ENCODE data around the gene PLA2G2D.

Gene PLA2G2D

DNA sequence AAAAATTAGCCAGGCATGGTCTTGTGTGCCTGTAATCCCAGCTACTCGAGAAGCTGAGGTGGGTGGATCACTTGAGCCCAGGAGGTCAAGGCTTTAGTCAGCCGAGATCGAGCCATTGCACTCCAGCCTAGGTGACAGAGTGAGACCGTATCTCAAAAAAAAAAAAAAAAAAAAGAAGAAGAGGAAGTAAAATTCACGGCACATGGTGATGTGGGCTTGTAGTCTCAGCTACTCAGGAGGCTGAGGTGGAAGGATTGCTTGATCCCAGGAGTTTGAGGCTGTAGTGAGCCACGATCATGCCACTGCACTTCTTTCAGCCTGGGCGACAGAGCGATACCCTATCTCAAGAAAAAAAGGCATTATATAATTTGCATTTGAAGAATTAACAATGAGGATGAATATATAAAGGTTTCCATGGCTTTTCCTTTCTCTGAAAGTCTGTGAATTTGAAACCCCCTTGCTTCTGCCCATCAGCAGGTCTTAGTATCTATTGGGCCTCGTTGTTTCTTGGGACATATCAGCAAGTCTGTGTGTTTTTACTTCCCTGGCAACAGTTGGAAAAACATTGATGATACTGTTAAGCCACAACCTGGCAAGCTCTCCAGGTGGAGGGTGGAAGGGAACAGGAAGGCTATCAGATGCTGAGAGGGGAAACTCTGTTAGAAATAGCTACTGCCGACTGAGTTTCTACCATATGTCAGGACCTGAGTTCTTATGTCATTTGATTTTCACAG, 4.6 kb upstream of the PLA2G2D start (continued):
- TF ChIP-seq, protein P1, sequence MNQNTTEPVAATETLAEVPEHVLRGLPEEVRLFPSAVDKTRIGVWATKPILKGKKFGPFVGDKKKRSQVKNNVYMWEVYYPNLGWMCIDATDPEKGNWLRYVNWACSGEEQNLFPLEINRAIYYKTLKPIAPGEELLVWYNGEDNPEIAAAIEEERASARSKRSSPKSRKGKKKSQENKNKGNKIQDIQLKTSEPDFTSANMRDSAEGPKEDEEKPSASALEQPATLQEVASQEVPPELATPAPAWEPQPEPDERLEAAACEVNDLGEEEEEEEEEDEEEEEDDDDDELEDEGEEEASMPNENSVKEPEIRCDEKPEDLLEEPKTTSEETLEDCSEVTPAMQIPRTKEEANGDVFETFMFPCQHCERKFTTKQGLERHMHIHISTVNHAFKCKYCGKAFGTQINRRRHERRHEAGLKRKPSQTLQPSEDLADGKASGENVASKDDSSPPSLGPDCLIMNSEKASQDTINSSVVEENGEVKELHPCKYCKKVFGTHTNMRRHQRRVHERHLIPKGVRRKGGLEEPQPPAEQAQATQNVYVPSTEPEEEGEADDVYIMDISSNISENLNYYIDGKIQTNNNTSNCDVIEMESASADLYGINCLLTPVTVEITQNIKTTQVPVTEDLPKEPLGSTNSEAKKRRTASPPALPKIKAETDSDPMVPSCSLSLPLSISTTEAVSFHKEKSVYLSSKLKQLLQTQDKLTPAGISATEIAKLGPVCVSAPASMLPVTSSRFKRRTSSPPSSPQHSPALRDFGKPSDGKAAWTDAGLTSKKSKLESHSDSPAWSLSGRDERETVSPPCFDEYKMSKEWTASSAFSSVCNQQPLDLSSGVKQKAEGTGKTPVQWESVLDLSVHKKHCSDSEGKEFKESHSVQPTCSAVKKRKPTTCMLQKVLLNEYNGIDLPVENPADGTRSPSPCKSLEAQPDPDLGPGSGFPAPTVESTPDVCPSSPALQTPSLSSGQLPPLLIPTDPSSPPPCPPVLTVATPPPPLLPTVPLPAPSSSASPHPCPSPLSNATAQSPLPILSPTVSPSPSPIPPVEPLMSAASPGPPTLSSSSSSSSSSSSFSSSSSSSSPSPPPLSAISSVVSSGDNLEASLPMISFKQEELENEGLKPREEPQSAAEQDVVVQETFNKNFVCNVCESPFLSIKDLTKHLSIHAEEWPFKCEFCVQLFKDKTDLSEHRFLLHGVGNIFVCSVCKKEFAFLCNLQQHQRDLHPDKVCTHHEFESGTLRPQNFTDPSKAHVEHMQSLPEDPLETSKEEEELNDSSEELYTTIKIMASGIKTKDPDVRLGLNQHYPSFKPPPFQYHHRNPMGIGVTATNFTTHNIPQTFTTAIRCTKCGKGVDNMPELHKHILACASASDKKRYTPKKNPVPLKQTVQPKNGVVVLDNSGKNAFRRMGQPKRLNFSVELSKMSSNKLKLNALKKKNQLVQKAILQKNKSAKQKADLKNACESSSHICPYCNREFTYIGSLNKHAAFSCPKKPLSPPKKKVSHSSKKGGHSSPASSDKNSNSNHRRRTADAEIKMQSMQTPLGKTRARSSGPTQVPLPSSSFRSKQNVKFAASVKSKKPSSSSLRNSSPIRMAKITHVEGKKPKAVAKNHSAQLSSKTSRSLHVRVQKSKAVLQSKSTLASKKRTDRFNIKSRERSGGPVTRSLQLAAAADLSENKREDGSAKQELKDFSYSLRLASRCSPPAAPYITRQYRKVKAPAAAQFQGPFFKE (tag by site-specific recombination; IDR thresholded peaks at IDR 0.05; ENCODE audit: borderline replicate concordance) = no peak
- no peak for TF ChIP-seq ZNF24 (tag by site-specific recombination; IDR thresholded peaks at IDR 0.05)
- no peak for TF ChIP-seq ZNF791 (tag by site-specific recombination; IDR thresholded peaks at IDR 0.05)
- TF ChIP-seq TCF7L2 (IDR thresholded peaks at IDR 0.05; ENCODE audit: borderline replicate concordance, low read depth, low read length) = no peak
- TF ChIP-seq ZNF155 (tag by site-specific recombination; IDR thresholded peaks at IDR 0.05) = no peak
- no peak for TF ChIP-seq ZSCAN16 (tag by site-specific recombination; IDR thresholded peaks at IDR 0.05)
- no peak for TF ChIP-seq ZNF629 (tag by site-specific recombination; IDR thresholded peaks at IDR 0.05)
- no peak for TF ChIP-seq ZNF623 (tag by site-specific recombination; IDR thresholded peaks at IDR 0.05)
- TF ChIP-seq, protein P2, sequence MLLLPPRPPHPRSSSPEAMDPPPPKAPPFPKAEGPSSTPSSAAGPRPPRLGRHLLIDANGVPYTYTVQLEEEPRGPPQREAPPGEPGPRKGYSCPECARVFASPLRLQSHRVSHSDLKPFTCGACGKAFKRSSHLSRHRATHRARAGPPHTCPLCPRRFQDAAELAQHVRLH (tag by site-specific recombination; IDR thresholded peaks at IDR 0.05) = no peak
- TF ChIP-seq ZNF311 (tag by site-specific recombination; IDR thresholded peaks at IDR 0.05; ENCODE audit: borderline replicate concordance) = no peak

DNA sequence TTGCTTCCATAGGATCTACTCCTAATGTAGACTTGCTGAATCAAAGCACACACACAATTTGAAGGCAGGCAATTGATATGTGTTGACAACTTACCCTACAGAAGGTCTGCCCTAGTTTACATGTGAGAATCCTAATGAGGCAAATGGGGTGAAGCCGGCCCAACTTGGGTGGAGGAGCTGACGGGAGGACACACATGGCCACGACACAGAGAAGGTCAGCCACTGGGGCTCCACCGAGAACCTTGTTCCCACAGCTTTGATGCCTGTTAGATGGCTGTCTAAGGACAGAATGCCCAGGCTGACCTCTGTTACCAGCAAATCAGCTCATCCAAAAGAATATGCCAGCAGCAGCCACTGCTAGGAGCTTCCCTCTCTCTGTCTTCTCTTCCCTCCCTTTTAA, 1.5 kb upstream of the PLA2G2D start:
- H3K4me1 ChIP-seq (ENCODE audit: control insufficient read depth, insufficient read depth, low read length) = no peaks in the 10 kb centered on the region
- ChIA-PET CTCF (interaction anchor here (0.7 kb wide), 1 partner anchor 54 kb away, joined by 3 read pairs; no protein-coding TSS in a partner anchor), POLR2A (interaction anchor here (0.6 kb wide), 1 partner anchor 12 kb away, joined by 3 read pairs; no protein-coding TSS in a partner anchor)
- H3K4me3 ChIP-seq (ENCODE audit: low read depth, low read length) = no peak overlapping the region
- no peak overlapping the region for H3K27ac ChIP-seq (ENCODE audit: extremely low read depth, low read depth, low read length)
- TF ChIP-seq, protein P3, sequence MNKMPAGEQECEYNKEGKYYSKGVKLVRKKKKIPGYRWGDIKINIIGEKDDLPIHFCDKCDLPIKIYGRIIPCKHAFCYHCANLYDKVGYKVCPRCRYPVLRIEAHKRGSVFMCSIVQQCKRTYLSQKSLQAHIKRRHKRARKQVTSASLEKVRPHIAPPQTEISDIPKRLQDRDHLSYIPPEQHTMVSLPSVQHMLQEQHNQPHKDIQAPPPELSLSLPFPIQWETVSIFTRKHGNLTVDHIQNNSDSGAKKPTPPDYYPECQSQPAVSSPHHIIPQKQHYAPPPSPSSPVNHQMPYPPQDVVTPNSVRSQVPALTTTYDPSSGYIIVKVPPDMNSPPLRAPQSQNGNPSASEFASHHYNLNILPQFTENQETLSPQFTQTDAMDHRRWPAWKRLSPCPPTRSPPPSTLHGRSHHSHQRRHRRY (tag by site-specific recombination; IDR thresholded peaks at IDR 0.05) = no peak
- no peak for TF ChIP-seq OSR2 (tag by site-specific recombination; IDR thresholded peaks at IDR 0.05)
- TF ChIP-seq, protein P4, sequence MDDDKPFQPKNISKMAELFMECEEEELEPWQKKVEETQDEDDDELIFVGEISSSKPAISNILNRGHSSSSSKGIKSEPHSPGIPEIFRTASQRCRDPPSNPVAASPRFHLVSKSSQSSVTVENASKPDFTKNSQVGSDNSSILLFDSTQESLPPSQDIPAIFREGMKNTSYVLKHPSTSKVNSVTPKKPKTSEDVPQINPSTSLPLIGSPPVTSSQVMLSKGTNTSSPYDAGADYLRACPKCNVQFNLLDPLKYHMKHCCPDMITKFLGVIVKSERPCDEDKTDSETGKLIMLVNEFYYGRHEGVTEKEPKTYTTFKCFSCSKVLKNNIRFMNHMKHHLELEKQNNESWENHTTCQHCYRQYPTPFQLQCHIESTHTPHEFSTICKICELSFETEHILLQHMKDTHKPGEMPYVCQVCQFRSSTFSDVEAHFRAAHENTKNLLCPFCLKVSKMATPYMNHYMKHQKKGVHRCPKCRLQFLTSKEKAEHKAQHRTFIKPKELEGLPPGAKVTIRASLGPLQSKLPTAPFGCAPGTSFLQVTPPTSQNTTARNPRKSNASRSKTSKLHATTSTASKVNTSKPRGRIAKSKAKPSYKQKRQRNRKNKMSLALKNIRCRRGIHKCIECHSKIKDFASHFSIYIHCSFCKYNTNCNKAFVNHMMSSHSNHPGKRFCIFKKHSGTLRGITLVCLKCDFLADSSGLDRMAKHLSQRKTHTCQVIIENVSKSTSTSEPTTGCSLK (tag by site-specific recombination; IDR thresholded peaks at IDR 0.05) = no peak
- TF ChIP-seq, protein P5, sequence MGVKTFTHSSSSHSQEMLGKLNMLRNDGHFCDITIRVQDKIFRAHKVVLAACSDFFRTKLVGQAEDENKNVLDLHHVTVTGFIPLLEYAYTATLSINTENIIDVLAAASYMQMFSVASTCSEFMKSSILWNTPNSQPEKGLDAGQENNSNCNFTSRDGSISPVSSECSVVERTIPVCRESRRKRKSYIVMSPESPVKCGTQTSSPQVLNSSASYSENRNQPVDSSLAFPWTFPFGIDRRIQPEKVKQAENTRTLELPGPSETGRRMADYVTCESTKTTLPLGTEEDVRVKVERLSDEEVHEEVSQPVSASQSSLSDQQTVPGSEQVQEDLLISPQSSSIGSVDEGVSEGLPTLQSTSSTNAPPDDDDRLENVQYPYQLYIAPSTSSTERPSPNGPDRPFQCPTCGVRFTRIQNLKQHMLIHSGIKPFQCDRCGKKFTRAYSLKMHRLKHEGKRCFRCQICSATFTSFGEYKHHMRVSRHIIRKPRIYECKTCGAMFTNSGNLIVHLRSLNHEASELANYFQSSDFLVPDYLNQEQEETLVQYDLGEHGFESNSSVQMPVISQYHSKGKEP (tag by site-specific recombination; IDR thresholded peaks at IDR 0.05) = no peak
- no peak for TF ChIP-seq SCRT2 (tag by site-specific recombination; IDR thresholded peaks at IDR 0.05)
- no peaks in the 10 kb centered on the region for H3K36me3 ChIP-seq (ENCODE audit: control insufficient read depth in 2 of 2, insufficient read depth in 1 of 2, low read length in 2 of 2)
- no peaks in the 10 kb centered on the region for H3K9me3 ChIP-seq (ENCODE audit: control insufficient read depth, insufficient read depth, low read depth, low read length)

Measured in HEK293 (cell line).